Inferior parietal cortex (tissue), 1 donor: ENCODE results near the gene TIMM8A.
"Not testable (repeated sequence)": the region's sequence is repeated elsewhere in the genome, so short reads cannot be mapped to it uniquely, and the experiment has no call there.

Source experiments
- DNase-seq: peaks from one replicate; pipeline ENCODE4 v3.0.0-alpha.2; 2016; ENCODE audit errors: extremely low spot score

The TIMM8A gene

GRCh38 chrX:101359966-101360365 lies 11.4 kb upstream of the TIMM8A start:
- DNase-seq: no peak

GRCh38 chrX:101357166-101357795 lies 8.7 kb upstream of the TIMM8A start:
- DNase-seq: no peak

GRCh38 chrX:101349193-101349562 lies 636 bp upstream of the TIMM8A start:
- no peak for DNase-seq

DNA sequence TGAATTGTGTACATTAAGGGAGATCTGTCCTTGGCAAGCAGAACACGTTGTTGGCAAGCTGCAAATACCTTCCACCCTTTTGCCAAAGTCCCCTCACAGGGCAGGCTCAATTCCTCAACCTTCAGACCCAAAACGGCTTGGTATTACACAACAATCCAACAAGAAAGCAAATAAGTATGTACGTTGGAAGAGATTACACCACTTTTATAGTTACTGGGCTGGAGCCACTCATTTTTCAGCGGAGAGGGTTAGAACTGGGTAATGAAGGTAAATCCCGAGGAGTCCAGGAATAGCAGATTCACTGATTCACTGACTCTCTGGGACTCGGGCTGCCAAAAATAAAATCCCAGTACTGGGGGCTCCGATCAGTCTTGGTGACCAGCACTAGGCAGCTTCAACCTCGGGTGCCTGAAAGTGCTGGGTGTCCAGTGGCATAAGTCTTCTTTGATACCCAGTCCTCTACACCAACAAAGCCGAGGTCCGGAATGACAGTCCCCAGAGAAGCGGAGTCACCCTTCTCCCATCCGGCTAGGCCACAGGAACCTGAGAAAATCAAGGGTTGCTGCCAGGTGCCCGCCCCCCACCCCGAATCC lies 587 bp downstream of the TIMM8A start:
- DNase-seq: no peak

- no peak for DNase-seq
These were observed 10.7 kb downstream of the TIMM8A start for GRCh38 chrX:101337776-101338271.

- DNase-seq: not testable (repeated sequence)
These were observed 14.2 kb downstream of the TIMM8A start for GRCh38 chrX:101334310-101334709.

- DNase-seq: not testable (repeated sequence)
These were observed 21.9 kb downstream of the TIMM8A start for GRCh38 chrX:101326600-101326999.

DNA sequence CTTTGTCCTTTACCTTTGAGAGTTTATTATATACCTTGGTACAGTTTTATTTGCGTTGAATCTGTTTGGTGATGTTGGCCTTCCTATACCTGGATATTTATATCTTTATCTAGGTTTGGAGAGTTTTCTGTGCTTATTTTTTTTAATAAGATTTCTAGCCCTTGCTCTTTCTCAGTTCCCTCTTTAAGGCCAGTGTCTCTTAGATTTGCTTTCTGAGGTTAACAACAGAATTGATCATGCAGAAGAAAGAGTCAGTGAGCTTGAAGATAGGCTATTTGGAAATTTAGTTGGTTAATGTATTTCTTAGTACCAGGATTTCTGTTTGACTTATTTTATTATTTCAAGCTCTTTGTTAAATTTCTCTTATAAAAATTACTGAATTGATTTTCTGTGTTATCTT lies 44.8 kb downstream of the TIMM8A start:
- DNase-seq: no peak
